ENCODE data around the gene AKT1S1. TPM values are rescaled to one million over a fixed set of nuclear protein-coding genes. Genes with fewer than 3 reads are reported as not detected.

AKT1S1 gene
- total and polyA plus RNA-seq, 2 of the 13 experiments (the other 11 are each of a cell fraction or from before 2014, with no cell fraction given) = 13.5 to 27.8 TPM

- TF ChIP-seq PHF20 (CRISPR knock-in tag; IDR thresholded peaks at IDR 0.05) (peak; percentile 66), XRCC5 (optimal IDR thresholded peaks at IDR 0.05; ENCODE audit: low read length) (no peak), ZNF792 (CRISPR knock-in tag; IDR thresholded peaks at IDR 0.05) (peak; percentile 43; the same call in 1 of the 2 replicates), AGO1 (IDR thresholded peaks at IDR 0.05; ENCODE audit: low read depth, low read length, poor library complexity, severe bottlenecking) (peak; percentile 89), ZNF205 (CRISPR knock-in tag; IDR thresholded peaks at IDR 0.05) (no peak), PBX2 (CRISPR knock-in tag; IDR thresholded peaks at IDR 0.05) (no peak), ZFP90 (CRISPR knock-in tag; IDR thresholded peaks at IDR 0.05; ENCODE audit: borderline replicate concordance) (no peak), ZFP36L2 (CRISPR knock-in tag; IDR thresholded peaks at IDR 0.05) (no peak), ZGPAT (CRISPR knock-in tag; IDR thresholded peaks at IDR 0.05) (peak; percentile 52), TRIM24 (CRISPR knock-in tag; IDR thresholded peaks at IDR 0.05) (no peak), DR1 (CRISPR knock-in tag; IDR thresholded peaks at IDR 0.05) (no peak), ZNF263 (CRISPR knock-in tag; IDR thresholded peaks at IDR 0.05) (no peak; the same call in 1 of the 2 replicates), ETV5 (CRISPR knock-in tag; IDR thresholded peaks at IDR 0.05; ENCODE audit: borderline replicate concordance) (peak; percentile 33; the same call in 1 of the 2 replicates), ARHGAP35 (CRISPR knock-in tag; IDR thresholded peaks at IDR 0.05; ENCODE audit: borderline replicate concordance) (no peak; the same call in none of the 2 replicates), ZSCAN20 (CRISPR knock-in tag; IDR thresholded peaks at IDR 0.05; ENCODE audit: borderline replicate concordance) (0 out of 2 replicates have a peak, but pooled peaks have one; percentile 51), TEAD3 (CRISPR knock-in tag; optimal IDR thresholded peaks at IDR 0.05; ENCODE audit: borderline replicate concordance) (peak; percentile 60), SMYD3 (CRISPR knock-in tag; IDR thresholded peaks at IDR 0.05) (no peak), PHF5A (CRISPR knock-in tag; IDR thresholded peaks at IDR 0.05; ENCODE audit: low read depth, unreplicated experiment) (no peak), ZZZ3 (CRISPR knock-in tag; IDR thresholded peaks at IDR 0.05; ENCODE audit: borderline replicate concordance) (no peak), NFATC3 (CRISPR knock-in tag; IDR thresholded peaks at IDR 0.05) (no peak)
- TF ChIP-seq, protein P1, sequence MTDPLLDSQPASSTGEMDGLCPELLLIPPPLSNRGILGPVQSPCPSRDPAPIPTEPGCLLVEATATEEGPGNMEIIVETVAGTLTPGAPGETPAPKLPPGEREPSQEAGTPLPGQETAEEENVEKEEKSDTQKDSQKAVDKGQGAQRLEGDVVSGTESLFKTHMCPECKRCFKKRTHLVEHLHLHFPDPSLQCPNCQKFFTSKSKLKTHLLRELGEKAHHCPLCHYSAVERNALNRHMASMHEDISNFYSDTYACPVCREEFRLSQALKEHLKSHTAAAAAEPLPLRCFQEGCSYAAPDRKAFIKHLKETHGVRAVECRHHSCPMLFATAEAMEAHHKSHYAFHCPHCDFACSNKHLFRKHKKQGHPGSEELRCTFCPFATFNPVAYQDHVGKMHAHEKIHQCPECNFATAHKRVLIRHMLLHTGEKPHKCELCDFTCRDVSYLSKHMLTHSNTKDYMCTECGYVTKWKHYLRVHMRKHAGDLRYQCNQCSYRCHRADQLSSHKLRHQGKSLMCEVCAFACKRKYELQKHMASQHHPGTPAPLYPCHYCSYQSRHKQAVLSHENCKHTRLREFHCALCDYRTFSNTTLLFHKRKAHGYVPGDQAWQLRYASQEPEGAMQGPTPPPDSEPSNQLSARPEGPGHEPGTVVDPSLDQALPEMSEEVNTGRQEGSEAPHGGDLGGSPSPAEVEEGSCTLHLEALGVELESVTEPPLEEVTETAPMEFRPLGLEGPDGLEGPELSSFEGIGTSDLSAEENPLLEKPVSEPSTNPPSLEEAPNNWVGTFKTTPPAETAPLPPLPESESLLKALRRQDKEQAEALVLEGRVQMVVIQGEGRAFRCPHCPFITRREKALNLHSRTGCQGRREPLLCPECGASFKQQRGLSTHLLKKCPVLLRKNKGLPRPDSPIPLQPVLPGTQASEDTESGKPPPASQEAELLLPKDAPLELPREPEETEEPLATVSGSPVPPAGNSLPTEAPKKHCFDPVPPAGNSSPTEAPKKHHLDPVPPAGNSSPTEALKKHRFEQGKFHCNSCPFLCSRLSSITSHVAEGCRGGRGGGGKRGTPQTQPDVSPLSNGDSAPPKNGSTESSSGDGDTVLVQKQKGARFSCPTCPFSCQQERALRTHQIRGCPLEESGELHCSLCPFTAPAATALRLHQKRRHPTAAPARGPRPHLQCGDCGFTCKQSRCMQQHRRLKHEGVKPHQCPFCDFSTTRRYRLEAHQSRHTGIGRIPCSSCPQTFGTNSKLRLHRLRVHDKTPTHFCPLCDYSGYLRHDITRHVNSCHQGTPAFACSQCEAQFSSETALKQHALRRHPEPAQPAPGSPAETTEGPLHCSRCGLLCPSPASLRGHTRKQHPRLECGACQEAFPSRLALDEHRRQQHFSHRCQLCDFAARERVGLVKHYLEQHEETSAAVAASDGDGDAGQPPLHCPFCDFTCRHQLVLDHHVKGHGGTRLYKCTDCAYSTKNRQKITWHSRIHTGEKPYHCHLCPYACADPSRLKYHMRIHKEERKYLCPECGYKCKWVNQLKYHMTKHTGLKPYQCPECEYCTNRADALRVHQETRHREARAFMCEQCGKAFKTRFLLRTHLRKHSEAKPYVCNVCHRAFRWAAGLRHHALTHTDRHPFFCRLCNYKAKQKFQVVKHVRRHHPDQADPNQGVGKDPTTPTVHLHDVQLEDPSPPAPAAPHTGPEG (CRISPR knock-in tag; IDR thresholded peaks at IDR 0.05) = no peak
- TF ChIP-seq, protein P2, sequence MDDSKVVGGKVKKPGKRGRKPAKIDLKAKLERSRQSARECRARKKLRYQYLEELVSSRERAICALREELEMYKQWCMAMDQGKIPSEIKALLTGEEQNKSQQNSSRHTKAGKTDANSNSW (CRISPR knock-in tag; IDR thresholded peaks at IDR 0.05; ENCODE audit: borderline replicate concordance) = no peak; the same call in 1 of the 2 replicates
Observed at GRCh38 chr19:49869484-49870308, 7.5 kb downstream of the AKT1S1 start (continued).
